ENCODE data around the gene GANAB.

DNA sequence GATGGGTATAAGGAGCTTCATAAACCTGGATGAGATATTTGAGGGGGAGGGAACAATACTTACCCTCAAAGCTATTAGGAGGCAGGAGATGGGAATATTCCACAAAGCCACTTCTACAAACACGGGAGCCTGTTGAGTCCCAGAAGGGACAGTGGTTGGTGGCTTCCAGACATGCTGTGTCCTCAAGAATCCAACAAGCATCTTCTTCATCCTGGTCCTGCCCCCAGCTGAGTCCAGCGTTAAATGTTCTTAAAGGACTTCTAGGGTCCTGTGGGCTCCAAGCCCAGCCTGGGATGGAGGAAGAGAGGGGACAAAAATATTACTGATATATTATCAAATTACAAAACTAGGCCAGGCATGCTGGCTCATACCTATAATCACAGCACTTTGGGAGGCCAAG is 21.0 kb upstream of the GANAB start:
- TF ChIP-seq, protein P1, sequence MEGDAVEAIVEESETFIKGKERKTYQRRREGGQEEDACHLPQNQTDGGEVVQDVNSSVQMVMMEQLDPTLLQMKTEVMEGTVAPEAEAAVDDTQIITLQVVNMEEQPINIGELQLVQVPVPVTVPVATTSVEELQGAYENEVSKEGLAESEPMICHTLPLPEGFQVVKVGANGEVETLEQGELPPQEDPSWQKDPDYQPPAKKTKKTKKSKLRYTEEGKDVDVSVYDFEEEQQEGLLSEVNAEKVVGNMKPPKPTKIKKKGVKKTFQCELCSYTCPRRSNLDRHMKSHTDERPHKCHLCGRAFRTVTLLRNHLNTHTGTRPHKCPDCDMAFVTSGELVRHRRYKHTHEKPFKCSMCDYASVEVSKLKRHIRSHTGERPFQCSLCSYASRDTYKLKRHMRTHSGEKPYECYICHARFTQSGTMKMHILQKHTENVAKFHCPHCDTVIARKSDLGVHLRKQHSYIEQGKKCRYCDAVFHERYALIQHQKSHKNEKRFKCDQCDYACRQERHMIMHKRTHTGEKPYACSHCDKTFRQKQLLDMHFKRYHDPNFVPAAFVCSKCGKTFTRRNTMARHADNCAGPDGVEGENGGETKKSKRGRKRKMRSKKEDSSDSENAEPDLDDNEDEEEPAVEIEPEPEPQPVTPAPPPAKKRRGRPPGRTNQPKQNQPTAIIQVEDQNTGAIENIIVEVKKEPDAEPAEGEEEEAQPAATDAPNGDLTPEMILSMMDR (conservative IDR thresholded peaks at IDR 0.05; ENCODE audit: low read length), result no peak
- no peak for TF ChIP-seq EZH2phosphoT487 (IDR thresholded peaks at IDR 0.05; ENCODE audit: borderline replicate concordance)
